GM12891 (cell line): ENCODE results near the gene C10orf71.

Source experiments
- POLR2A ChIP-seq: IDR thresholded peaks from 2 replicates; pipeline ENCODE4 v1.6.1; 2011; ENCODE audit warnings: low read depth, low read length, control low read depth
- POLR2AphosphoS5 ChIP-seq: IDR thresholded peaks from 2 replicates; pipeline ENCODE4 v1.6.1; 2011; ENCODE audit warnings: low read depth, low read length, control low read depth
- TAF1 ChIP-seq: IDR thresholded peaks from 2 replicates; pipeline ENCODE4 v1.6.1; 2011; ENCODE audit warnings: low read depth, low read length, control low read depth

DNA sequence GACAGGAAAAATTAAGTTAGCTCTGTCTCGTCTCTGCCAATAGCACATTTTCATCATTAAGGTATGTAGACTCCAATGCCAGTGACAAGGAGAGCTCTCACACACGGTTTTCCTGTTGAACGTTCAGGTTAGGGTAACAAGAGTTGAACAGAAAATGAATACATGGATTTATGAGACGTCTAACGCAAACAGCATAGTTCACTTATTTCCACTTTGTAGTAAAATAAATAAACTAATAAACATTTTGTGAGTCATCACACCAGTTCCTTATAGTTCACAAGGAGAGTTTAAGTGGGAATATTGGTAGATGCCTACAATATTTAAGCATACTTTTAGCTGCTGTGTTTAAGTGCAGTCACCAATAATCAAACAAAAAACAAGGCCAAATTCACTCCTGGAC lies 75.8 kb downstream of the C10orf71 start:
- no peak for TF ChIP-seq POLR2A
- no peak for TF ChIP-seq POLR2AphosphoS5
- no peak for TF ChIP-seq TAF1
